ENCODE results near the gene TCP11L2. TPM values are rescaled to one million over a fixed set of nuclear protein-coding genes. Genes with fewer than 3 reads are reported as not detected.

TCP11L2 gene
- total and polyA plus RNA-seq, 2 of the 4 experiments (the other 2 are of a cell fraction) = 7.3 to 32.8 TPM

GRCh38 chr12:106392759-106393158 is 90.2 kb downstream of the TCP11L2 start:
- Histone ChIP-seq H2AFZ (replicated peaks; ENCODE audit: low read length, poor library complexity) (no peak overlapping the region), H2BK120ac (ENCODE audit: low read depth, low read length) (no peak overlapping the region), H2BK15ac (ENCODE audit: low read depth, low read length) (no peak overlapping the region), H4K91ac (ENCODE audit: insufficient read depth, low read depth, low read length) (no peak overlapping the region), H3K4ac (ENCODE audit: low read depth, low read length) (no peak overlapping the region), H3K18ac (ENCODE audit: low read depth, low read length) (no peak overlapping the region), H2AK5ac (ENCODE audit: low read depth, low read length) (no peak overlapping the region), H3K4me1 (ENCODE audit: control insufficient read depth, insufficient read depth, low read length) (no peaks in the 10 kb centered on the region), H3K14ac (replicated peaks; ENCODE audit: low read depth, low read length) (no peak overlapping the region), H3K27ac (ENCODE audit: insufficient read depth, low read length) (no peak overlapping the region), H4K5ac (ENCODE audit: low read depth, low read length) (no peak overlapping the region), H3K9me3 (ENCODE audit: control insufficient read depth, insufficient read depth, low read length) (no peaks in the 10 kb centered on the region), H3K9me1 (ENCODE audit: insufficient read depth, low read length) (no peaks in the 10 kb centered on the region), H3K79me1 (ENCODE audit: low read depth in 1 of 2, low read length in 2 of 2) (peaks cover 0 to 4% of the 10 kb centered on the region in 2 experiments; a peak in 2 of 4 replicates), H2BK20ac (ENCODE audit: low read depth, low read length) (no peak overlapping the region), H3K56ac (ENCODE audit: extremely low read depth, insufficient read depth, low read length) (no peak overlapping the region), H3K4me3 (ENCODE audit: insufficient read depth, low read depth, low read length) (no peak overlapping the region), H3K23ac (ENCODE audit: low read depth, low read length) (no peak overlapping the region), H2AK9ac (replicated peaks; ENCODE audit: low read depth, low read length, poor library complexity) (no peak overlapping the region), H3K27me3 (ENCODE audit: control insufficient read depth, insufficient read depth, low read length) (no peaks in the 10 kb centered on the region), H4K8ac (ENCODE audit: low read depth in 2 of 2, low read length in 2 of 2) (no peak overlapping the region), H2BK5ac (ENCODE audit: low read depth, low read length, poor library complexity, severe bottlenecking) (no peak overlapping the region), H3K36me3 (ENCODE audit: control insufficient read depth, insufficient read depth, low read length) (peaks cover 12% of the 10 kb centered on the region), H3K4me2 (ENCODE audit: low read depth, low read length) (no peak overlapping the region), H3K9ac (ENCODE audit: low read depth, low read length) (no peak overlapping the region), H4K20me1 (ENCODE audit: insufficient read depth, low read length) (no peaks in the 10 kb centered on the region)
- intact Hi-C loops (cut with micrococcal nuclease) (no loop called here), in situ Hi-C loops (cut with MboI; ENCODE audit: low sequenced_read_pairs) (no loop called here), dilution Hi-C loops (cut with HindIII; ENCODE audit: low sequenced_read_pairs, unreplicated experiment) (loop anchor here (25.0 kb wide), 1 partner anchor 520 kb away; no protein-coding TSS in a partner anchor)
- DNase-seq (no peak), ATAC-seq (ENCODE audit: low read depth) (no peak)
- POLR2A ChIA-PET (ENCODE audit: unreplicated experiment) = no interaction called here
- TF ChIP-seq FOS (IDR thresholded peaks at IDR 0.05; ENCODE audit: low read depth, low read length) (no peak), BHLHE40 (IDR thresholded peaks at IDR 0.05; ENCODE audit: low read depth, low read length) (no peak)
- WGBS, 2 experiments (ENCODE audit: extremely low coverage in 2 of 2, insufficient read length in 1 of 2) = 83% methylated on average over 1 of the region's 1 CpG; no CpG with 5 or more reads in 1 of the 2 experiments
- BruUV-seq (replicated peaks) = no TSS peak
- CTCF ChIA-PET = no interaction called here

Small RNA genes lying within 50 kb of the gene (microRNA-seq; reads per million reads assigned to microRNA genes)
- gene RNU7-94P (ENCODE audit: insufficient read depth, insufficient read length) = not detected

Small RNA genes lying within 50 kb of the gene (small RNA-seq; reads per million reads assigned to genes)
- gene RNU7-94P = 0 reads per million in 5 experiments

Other genes starting within 250 kb of the TCP11L2 start
- gene NUAK1, start 163.8 kb upstream of the TCP11L2 start, total RNA-seq (2012; rRNA removed) = 8.8 and 8.9 TPM in 2 replicates
- 4.8 and 4.9 TPM in 2 replicates for gene NUAK1, start 163.8 kb upstream of the TCP11L2 start, polyA plus RNA-seq (2012; rRNA removed)
- 94.5 and 113 TPM in 2 replicates for gene CKAP4, start 54.7 kb upstream of the TCP11L2 start, total RNA-seq (2012; rRNA removed)
- gene CKAP4, start 54.7 kb upstream of the TCP11L2 start, polyA plus RNA-seq (2012; rRNA removed) = 282 and 297 TPM in 2 replicates
- gene POLR3B, start 55.0 kb downstream of the TCP11L2 start, total RNA-seq (2012; rRNA removed) = 15.4 and 20.0 TPM in 2 replicates
- gene POLR3B, start 55.0 kb downstream of the TCP11L2 start, polyA plus RNA-seq (2012; rRNA removed) = 6.4 and 6.9 TPM in 2 replicates

All from IMR-90 (cell line).